Endothelial cell of umbilical vein (primary cell): ENCODE results near the gene DPH2. TPM values are rescaled to one million over a fixed set of nuclear protein-coding genes. Genes with fewer than 3 reads are reported as not detected.

Experiments used
- BruUV-seq: library from RNA; stranded (reverse); fragments of 400-500 nt; replicated peaks from 2 replicates; lab custom pipeline; 2021; lab: Mats Ljungman, UMichigan
- CTCF ChIA-PET: fragments of 300-600, 350-600 bp; sonication (Branson Sonifier 250); formaldehyde crosslinking; loops from one replicate; lab custom pipeline; 2021; ENCODE audit warnings: antibody characterized with exemption, inconsistent platforms; lab: Charles Lee
- POLR2A ChIA-PET: fragments of 300-600, 350-600 bp; sonication (Branson Sonifier 250); formaldehyde crosslinking; loops from one replicate; lab custom pipeline; 2021; ENCODE audit warnings: antibody characterized with exemption, inconsistent platforms; lab: Charles Lee
- DNase-seq: peaks from one replicate; pipeline ENCODE4 v3.0.0-alpha.2; 2011; ENCODE audit warnings: low read depth, low spot score
- FAIRE-seq: peaks from 2 replicates; lab custom pipeline; 2011; peaks lifted over from hg19 to GRCh38; lab: Jason Lieb, UNC
- H2AFZ ChIP-seq: 2 replicates; pipeline ENCODE4 v1.6.0; 2012; ENCODE audit warnings: low read depth, low read length, control low read depth, inconsistent platforms
- H3K27ac ChIP-seq: 2 replicates; pipeline ENCODE4 v1.5.1; 2011; ENCODE audit warnings: low read depth, mild to moderate bottlenecking, control low read depth, low read length, moderate library complexity; ENCODE audit not compliant: insufficient read depth
- H3K27me3 ChIP-seq, 2 experiments: 2 replicates each; pipeline versions ENCODE4 v1.6.0 to v1.6.1; 2011; ENCODE audit warnings: low read length in 2 of 2, mixed read lengths in 1 of 2; ENCODE audit not compliant: control insufficient read depth in 2 of 2, insufficient read depth in 2 of 2
- H3K36me3 ChIP-seq, 2 experiments: 2 replicates in 1 of 2; 3 replicates in 1 of 2; pipeline ENCODE4 v1.5.1; 2011; ENCODE audit warnings: low read length in 2 of 2, mild to moderate bottlenecking in 1 of 2, moderate library complexity in 1 of 2; ENCODE audit not compliant: control insufficient read depth in 2 of 2, insufficient read depth in 2 of 2; ENCODE audit errors: extremely low read depth in 1 of 2
- H3K4me1 ChIP-seq: 3 replicates; pipeline ENCODE4 v1.5.1; 2011; ENCODE audit warnings: mild to moderate bottlenecking, low read length; ENCODE audit not compliant: control insufficient read depth, insufficient read depth; ENCODE audit errors: extremely low read depth
- H3K4me2 ChIP-seq: 2 replicates; pipeline ENCODE4 v1.6.1; 2011; ENCODE audit warnings: low read length, control low read depth, mixed read lengths; ENCODE audit not compliant: insufficient read depth
- H3K4me3 ChIP-seq, 3 experiments: fragments of 200-600 bp in 1 of 3; sonication (generic), shearing (Covaris generic) in 1 of 3; replicated peaks in 1 of 3; 2 replicates each; pipeline ENCODE4 v1.5.1; 2011 to 2016; ENCODE audit warnings: control low read depth in 3 of 3, low read length in 3 of 3, mild to moderate bottlenecking in 2 of 3, inconsistent platforms in 1 of 3, low read depth in 1 of 3, moderate library complexity in 1 of 3; ENCODE audit not compliant: insufficient read depth in 1 of 3
- H3K79me2 ChIP-seq: 2 replicates; pipeline ENCODE4 v1.6.0; 2012; ENCODE audit warnings: low read length, inconsistent platforms; ENCODE audit not compliant: control insufficient read depth, insufficient read depth
- H3K9ac ChIP-seq: replicated peaks from 2 replicates; pipeline ENCODE3; 2011; ENCODE audit warnings: low read length, control low read depth; ENCODE audit not compliant: insufficient read depth; ENCODE audit errors: extremely low read depth
- H3K9me1 ChIP-seq: replicated peaks from 3 replicates; pipeline ENCODE4 v1.6.0; 2011; ENCODE audit warnings: mild to moderate bottlenecking, low read length; ENCODE audit not compliant: control insufficient read depth, insufficient read depth; ENCODE audit errors: extremely low read depth
- H3K9me3 ChIP-seq: replicated peaks from 2 replicates; pipeline ENCODE4 v1.5.1; 2012; ENCODE audit warnings: low read length, inconsistent platforms; ENCODE audit not compliant: control insufficient read depth, insufficient read depth
- H4K20me1 ChIP-seq: replicated peaks from 2 replicates; pipeline ENCODE3; 2011; ENCODE audit warnings: mild to moderate bottlenecking, low read length; ENCODE audit not compliant: control insufficient read depth, insufficient read depth; ENCODE audit errors: extremely low read depth
- EZH2 ChIP-seq: IDR thresholded peaks from 2 replicates; pipeline ENCODE4 v1.6.1; 2012; ENCODE audit warnings: borderline replicate concordance, low read depth, mild to moderate bottlenecking, moderate library complexity, low read length, inconsistent platforms; ENCODE audit not compliant: severe bottlenecking
- FOS ChIP-seq: IDR thresholded peaks from 2 replicates; pipeline ENCODE4 v1.6.1; 2011; ENCODE audit warnings: mild to moderate bottlenecking, low read length, moderate library complexity, borderline replicate concordance; ENCODE audit not compliant: insufficient read depth
- GATA2 ChIP-seq: IDR thresholded peaks from 2 replicates; pipeline ENCODE4 v1.7.0; 2011; ENCODE audit warnings: low read depth, mild to moderate bottlenecking, moderate library complexity, mixed read lengths, low read length; ENCODE audit not compliant: insufficient read length, insufficient read depth
- JUN ChIP-seq: IDR thresholded peaks from 2 replicates; pipeline ENCODE4 v1.6.1; 2011; ENCODE audit warnings: borderline replicate concordance, low read depth; ENCODE audit not compliant: insufficient read length, insufficient read depth
- MAX ChIP-seq: IDR thresholded peaks from 2 replicates; pipeline ENCODE4 v1.6.1; 2011; ENCODE audit not compliant: insufficient read depth, insufficient read length
- MYC ChIP-seq: IDR thresholded peaks from one replicate; pipeline ENCODE4 v1.6.1; 2011; ENCODE audit warnings: mild to moderate bottlenecking, low read depth, low read length
- POLR2A ChIP-seq: IDR thresholded peaks from 2 replicates; pipeline ENCODE4 v1.6.1; 2012; ENCODE audit warnings: low read depth, mild to moderate bottlenecking, control low read depth, low read length
- POLR2AphosphoS5 ChIP-seq: IDR thresholded peaks from 2 replicates; pipeline ENCODE4 v1.6.1; 2012; ENCODE audit warnings: low read depth, mild to moderate bottlenecking, control low read depth, low read length, moderate library complexity; ENCODE audit not compliant: insufficient read depth
- dilution Hi-C: fragments of 300-500 bp; cut with MboI; formaldehyde crosslinking; loops from one replicate; pipeline ENCODE4 v1.15.0; 2019; ENCODE audit warnings: low sequenced_read_pairs; ENCODE audit not compliant: extremely low pct_ligation_motif_present
- intact Hi-C: fragments of 100-400 bp; cut with micrococcal nuclease; formaldehyde crosslinking; loops from one replicate; pipeline ENCODE4 v1.10.0; 2022
- polyA plus RNA-seq, 4 experiments: library from polyadenylated mRNA; depleted of rRNA in 3 of 4; stranded (reverse) in 3 of 4; unstranded in 1 of 4; fragments of >200 nt; gene quantifications; 2 replicates each; pipeline versions ENCODE4 v1.2.1 to v1.2.3, GENCODE V29; 2011 to 2012; ENCODE audit warnings: missing spikeins in 1 of 4
- total RNA-seq: library from RNA; stranded (reverse); gene quantifications from 2 replicates; pipeline ENCODE4 v1.2.3, GENCODE V29; 2021
- TF ChIP-seq, protein P1 (sequence below), 2 donors: IDR thresholded peaks; 1 replicate in 1 of 2; 2 replicates in 1 of 2; pipeline ENCODE4 v1.5.1; 2011; ENCODE audit warnings: low read length in 2 of 2, mild to moderate bottlenecking in 2 of 2, moderate library complexity in 2 of 2, control low read depth in 1 of 2, inconsistent platforms in 1 of 2, low read depth in 1 of 2; ENCODE audit not compliant: insufficient read depth in 1 of 2; ENCODE audit errors: extremely low read depth in 1 of 2

Gene DPH2
- total and polyA plus RNA-seq, 2 donors (not counting 3 experiments of a cell fraction or from before 2014, with no cell fraction given) = 28.1 to 59.1 TPM

GRCh38 chr1:44021581-44022321, 51.9 kb downstream of the DPH2 start:
- intact Hi-C loops = no loop called here
- H3K9me3 ChIP-seq = no peaks in the 10 kb centered on the region
- no peak overlapping the region for H3K27ac ChIP-seq
- dilution Hi-C loops = no loop called here
- FAIRE-seq = no peak
- no peak for DNase-seq
- H4K20me1 ChIP-seq = no peaks in the 10 kb centered on the region
- TF ChIP-seq EZH2 (no peak), FOS (no peak), MAX (no peak), POLR2AphosphoS5 (no peak), GATA2 (no peak), JUN (no peak), POLR2A (no peak), MYC (no peak)
- TF ChIP-seq, protein P1, sequence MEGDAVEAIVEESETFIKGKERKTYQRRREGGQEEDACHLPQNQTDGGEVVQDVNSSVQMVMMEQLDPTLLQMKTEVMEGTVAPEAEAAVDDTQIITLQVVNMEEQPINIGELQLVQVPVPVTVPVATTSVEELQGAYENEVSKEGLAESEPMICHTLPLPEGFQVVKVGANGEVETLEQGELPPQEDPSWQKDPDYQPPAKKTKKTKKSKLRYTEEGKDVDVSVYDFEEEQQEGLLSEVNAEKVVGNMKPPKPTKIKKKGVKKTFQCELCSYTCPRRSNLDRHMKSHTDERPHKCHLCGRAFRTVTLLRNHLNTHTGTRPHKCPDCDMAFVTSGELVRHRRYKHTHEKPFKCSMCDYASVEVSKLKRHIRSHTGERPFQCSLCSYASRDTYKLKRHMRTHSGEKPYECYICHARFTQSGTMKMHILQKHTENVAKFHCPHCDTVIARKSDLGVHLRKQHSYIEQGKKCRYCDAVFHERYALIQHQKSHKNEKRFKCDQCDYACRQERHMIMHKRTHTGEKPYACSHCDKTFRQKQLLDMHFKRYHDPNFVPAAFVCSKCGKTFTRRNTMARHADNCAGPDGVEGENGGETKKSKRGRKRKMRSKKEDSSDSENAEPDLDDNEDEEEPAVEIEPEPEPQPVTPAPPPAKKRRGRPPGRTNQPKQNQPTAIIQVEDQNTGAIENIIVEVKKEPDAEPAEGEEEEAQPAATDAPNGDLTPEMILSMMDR (IDR thresholded peaks at IDR 0.05; ENCODE audit: extremely low read depth in 1 of 2, insufficient read depth in 1 of 2, low read depth in 1 of 2, low read length in 2 of 2) = no peak
- H3K9ac ChIP-seq = no peak overlapping the region
- no peak overlapping the region for H3K4me2 ChIP-seq
- no peaks in the 10 kb centered on the region for H3K79me2 ChIP-seq
- no peak overlapping the region for H2AFZ ChIP-seq
- no peaks in the 10 kb centered on the region for H3K36me3 ChIP-seq
- no peaks in the 10 kb centered on the region for H3K9me1 ChIP-seq
- ChIA-PET CTCF (interaction anchor here (1.2 to 3.0 kb wide), 3 partner anchors 15 to 258 kb away, joined by 5 to 16 read pairs (median 7); no protein-coding TSS in a partner anchor), POLR2A (no interaction called here)
- H3K4me3 ChIP-seq = no peak overlapping the region
- BruUV-seq = no TSS peak
- H3K4me1 ChIP-seq = no peaks in the 10 kb centered on the region
- H3K27me3 ChIP-seq = no peaks in the 10 kb centered on the region

Other genes starting within 250 kb of the DPH2 start
- gene ARTN, start 36.2 kb upstream of the DPH2 start, total RNA-seq = 0.18 and 0.48 TPM in 2 replicates
- gene ARTN, start 36.2 kb upstream of the DPH2 start, polyA plus RNA-seq = 0.11 TPM in 2 replicates
- 25.8 and 29.3 TPM in 2 replicates for gene IPO13, start 23.1 kb upstream of the DPH2 start, total RNA-seq
- 28.9 and 32.3 TPM in 2 replicates for gene IPO13, start 23.1 kb upstream of the DPH2 start, polyA plus RNA-seq
- 105 and 110 TPM in 2 replicates for gene ATP6V0B, start 5.0 kb downstream of the DPH2 start, total RNA-seq
- 325 and 372 TPM in 2 replicates for gene ATP6V0B, start 5.0 kb downstream of the DPH2 start, polyA plus RNA-seq
- 77.7 and 80.0 TPM in 2 replicates for gene B4GALT2, start 9.2 kb downstream of the DPH2 start, total RNA-seq
- gene B4GALT2, start 9.2 kb downstream of the DPH2 start, polyA plus RNA-seq = 103 and 145 TPM in 2 replicates
- gene CCDC24, start 21.6 kb downstream of the DPH2 start, total RNA-seq = 2.2 and 2.8 TPM in 2 replicates
- 3.1 and 3.4 TPM in 2 replicates for gene CCDC24, start 21.6 kb downstream of the DPH2 start, polyA plus RNA-seq
- gene SLC6A9, start 61.5 kb downstream of the DPH2 start, total RNA-seq = 1.3 and 1.5 TPM in 2 replicates
- 0.80 and 0.81 TPM in 2 replicates for gene SLC6A9, start 61.5 kb downstream of the DPH2 start, polyA plus RNA-seq
- gene KLF17, start 148.8 kb downstream of the DPH2 start, total RNA-seq = not detected in 2 replicates
- not detected in 2 replicates for gene KLF17, start 148.8 kb downstream of the DPH2 start, polyA plus RNA-seq
- not detected in 2 replicates for gene KLF18, start 171.6 kb downstream of the DPH2 start, total RNA-seq
- not detected in 2 replicates for gene KLF18, start 171.6 kb downstream of the DPH2 start, polyA plus RNA-seq
- 40.9 and 42.9 TPM in 2 replicates for gene DMAP1, start 243.5 kb downstream of the DPH2 start, total RNA-seq
- 62.8 and 63.2 TPM in 2 replicates for gene DMAP1, start 243.5 kb downstream of the DPH2 start, polyA plus RNA-seq